Thyroid gland (tissue), 4 donors: ENCODE data around the gene NANOGP8. TPM values are rescaled to one million over a fixed set of nuclear protein-coding genes. Genes with fewer than 3 reads are reported as not detected.

Experiments
- DNase-seq, 2 donors: peaks; one replicate each; pipeline ENCODE4 v3.0.0-alpha.2; 2019
- H3K27ac ChIP-seq, 3 donors: fragments of 200-600 bp; sonication (generic); 1 replicate in 2 of 3; 2 replicates in 1 of 3; pipeline ENCODE4 v1.5.1; 2016 to 2019; ENCODE audit warnings: mild to moderate bottlenecking in 1 of 3, moderate library complexity in 1 of 3
- H3K27me3 ChIP-seq: fragments of 200-600 bp; sonication (generic); one replicate; pipeline ENCODE4 v1.5.1; 2019
- H3K36me3 ChIP-seq, 2 donors: fragments of 200-600 bp; sonication (generic); one replicate each; pipeline ENCODE4 v1.5.1; 2016 to 2019
- H3K4me1 ChIP-seq, 2 donors: fragments of 200-600 bp; sonication (generic); one replicate each; pipeline ENCODE4 v1.5.1; 2017 to 2019
- H3K4me3 ChIP-seq, 3 donors: fragments of 200-600 bp; sonication (generic); replicated peaks in 1 of 3; 1 replicate in 2 of 3; 2 replicates in 1 of 3; pipeline ENCODE4 v1.5.1; 2016; ENCODE audit warnings: mild to moderate bottlenecking in 1 of 3
- H3K9me3 ChIP-seq: fragments of 200-600 bp; sonication (generic); one replicate; pipeline ENCODE4 v1.5.1; 2017
- CTCF ChIP-seq, 6 experiments: fragments of 200-600 bp in 3 of 6; fragments of 450-650 bp in 3 of 6; sonication (generic) in 3 of 6; IDR thresholded peaks; one replicate each; pipeline ENCODE4 v1.5.1; 2016 to 2019; ENCODE audit warnings: antibody characterized with exemption in 6 of 6, mild to moderate bottlenecking in 2 of 6, inconsistent platforms in 1 of 6, moderate library complexity in 1 of 6
- POLR2A ChIP-seq, 2 donors: fragments of 450-650 bp; IDR thresholded peaks; one replicate each; pipeline ENCODE4 v1.6.1; 2017; ENCODE audit warnings: antibody characterized with exemption in 2 of 2, mild to moderate bottlenecking in 2 of 2, moderate library complexity in 1 of 2
- WGBS, 2 donors: methylation state at CpG; one replicate each; pipeline ENCODE4 v1.1.5; 2017; 5-methylcytosine and 5-hydroxymethylcytosine counted together
- intact Hi-C: fragments of 100-400 bp; cut with DNase I; formaldehyde crosslinking; loops from one replicate; pipeline ENCODE4 v1.15.1; 2023
- total RNA-seq, 4 donors: library from RNA; depleted of rRNA; stranded (reverse); fragments of >200 nt; gene quantifications; one replicate each; pipeline ENCODE4 v1.2.3, GENCODE V29; 2016

The NANOGP8 gene
- total RNA-seq, 4 donors from 2014 or later, result 0.81 to 3.2 (median 2.6) TPM

- Histone ChIP-seq H3K27ac (no peak overlapping the region), H3K9me3 (no peaks in the 10 kb centered on the region), H3K27me3 (no peaks in the 10 kb centered on the region), H3K36me3 (no peaks in the 10 kb centered on the region), H3K4me3 (no peak overlapping the region), H3K4me1 (no peaks in the 10 kb centered on the region)
- intact Hi-C loops, result no loop called here
- no peak for DNase-seq
- TF ChIP-seq POLR2A (IDR thresholded peaks at IDR 0.05) (no peak), CTCF (IDR thresholded peaks at IDR 0.05) (no peak)
These were observed 13.6 kb upstream of the NANOGP8 start for GRCh38 chr15:35098737-35099136.

- Histone ChIP-seq H3K36me3 (no peaks in the 10 kb centered on the region), H3K27me3 (no peaks in the 10 kb centered on the region), H3K4me3 (no peak overlapping the region), H3K27ac (no peak overlapping the region), H3K9me3 (no peaks in the 10 kb centered on the region), H3K4me1 (no peaks in the 10 kb centered on the region)
- no peak for TF ChIP-seq CTCF (IDR thresholded peaks at IDR 0.05)
- no peak for DNase-seq
- intact Hi-C loops, result no loop called here
- 90 to 93% methylated on average over 4 of the region's 4 CpGs for WGBS, 2 donors
These were observed 10.8 kb upstream of the NANOGP8 start for GRCh38 chr15:35095941-35096340.

GRCh38 chr15:35092846-35093245, 7.8 kb upstream of the NANOGP8 start:
- TF ChIP-seq CTCF (IDR thresholded peaks at IDR 0.05) (no peak), POLR2A (IDR thresholded peaks at IDR 0.05) (no peak)
- H3K36me3 ChIP-seq, result no peaks in the 10 kb centered on the region

GRCh38 chr15:35092311-35092710, 7.2 kb upstream of the NANOGP8 start:
- H3K27me3 ChIP-seq, result no peaks in the 10 kb centered on the region
- H3K27ac ChIP-seq, result no peak overlapping the region
- WGBS, 2 donors, result 96% methylated on average over 18 of the region's 18 CpGs
- H3K4me1 ChIP-seq, result no peaks in the 10 kb centered on the region
- DNase-seq, result no peak
- H3K9me3 ChIP-seq, result no peaks in the 10 kb centered on the region
- H3K36me3 ChIP-seq, result no peaks in the 10 kb centered on the region
- no peak overlapping the region for H3K4me3 ChIP-seq
- TF ChIP-seq POLR2A (IDR thresholded peaks at IDR 0.05) (no peak), CTCF (IDR thresholded peaks at IDR 0.05) (no peak)
- intact Hi-C loops, result no loop called here

More at GRCh38 chr15:35092846-35093245, 7.8 kb upstream of the NANOGP8 start:
- H3K27me3 ChIP-seq, result no peaks in the 10 kb centered on the region
- no peak for DNase-seq
- intact Hi-C loops, result no loop called here
- no peak overlapping the region for H3K4me3 ChIP-seq
- H3K4me1 ChIP-seq, result no peaks in the 10 kb centered on the region
- 95% methylated on average over 33 of the region's 33 CpGs for WGBS, 2 donors
- no peaks in the 10 kb centered on the region for H3K9me3 ChIP-seq
- H3K27ac ChIP-seq, result no peak overlapping the region

- Histone ChIP-seq H3K27me3 (no peaks in the 10 kb centered on the region), H3K4me1 (no peaks in the 10 kb centered on the region), H3K27ac (no peak overlapping the region), H3K36me3 (no peaks in the 10 kb centered on the region), H3K9me3 (no peaks in the 10 kb centered on the region), H3K4me3 (no peak overlapping the region)
- intact Hi-C loops, result no loop called here
- TF ChIP-seq POLR2A (IDR thresholded peaks at IDR 0.05) (no peak), CTCF (IDR thresholded peaks at IDR 0.05) (no peak)
- DNase-seq, result no peak
- 59 to 73% methylated on average over 1 of the region's 1 CpG for WGBS, 2 donors
These were observed 5.2 kb upstream of the NANOGP8 start for GRCh38 chr15:35090104-35090807.
